ENCODE measurements around the gene PRRG2. TPM values are rescaled to one million over a fixed set of nuclear protein-coding genes. Genes with fewer than 3 reads are reported as not detected.
"Not testable (repeated sequence)": the region's sequence is repeated elsewhere in the genome, so short reads cannot be mapped to it uniquely, and the experiment has no call there.

The PRRG2 gene
- total RNA-seq, 1 donor from 2014 or later: 0.76 TPM

- no peak for DNase-seq (ENCODE audit: missing footprints)
- intact Hi-C loops (cut with DNase I): no loop called here
Observed at GRCh38 chr19:49626226-49626625, 45.1 kb downstream of the PRRG2 start.

GRCh38 chr19:49629659-49630058 lies 48.5 kb downstream of the PRRG2 start:
- intact Hi-C loops (cut with DNase I): no loop called here
- ATAC-seq: no peak

More at GRCh38 chr19:49626226-49626625, 45.1 kb downstream of the PRRG2 start:
- no peak for ATAC-seq

GRCh38 chr19:49631014-49631588 lies 50.0 kb downstream of the PRRG2 start:
- no peak for DNase-seq (ENCODE audit: missing footprints)
- intact Hi-C loops (cut with DNase I): no loop called here
- no peak for ATAC-seq

More at GRCh38 chr19:49629659-49630058, 48.5 kb downstream of the PRRG2 start:
- no peak for DNase-seq (ENCODE audit: missing footprints)

GRCh38 chr19:49631610-49632192 lies 50.6 kb downstream of the PRRG2 start:
- intact Hi-C loops (cut with DNase I): no loop called here
- DNase-seq (ENCODE audit: missing footprints): no peak
- ATAC-seq: no peak

GRCh38 chr19:49632576-49632975 lies 51.5 kb downstream of the PRRG2 start:
- ATAC-seq (no peak), DNase-seq (ENCODE audit: missing footprints) (no peak)
- intact Hi-C loops (cut with DNase I): no loop called here

GRCh38 chr19:49633273-49633672 lies 52.2 kb downstream of the PRRG2 start:
- DNase-seq (ENCODE audit: missing footprints); ATAC-seq; intact Hi-C loops (cut with DNase I): not testable (repeated sequence)

- intact Hi-C loops (cut with DNase I): no loop called here
- ATAC-seq (no peak), DNase-seq (ENCODE audit: missing footprints) (no peak)
Observed at GRCh38 chr19:49635530-49636232, 54.6 kb downstream of the PRRG2 start.

- intact Hi-C loops (cut with DNase I): no loop called here
- no peak for ATAC-seq
- DNase-seq (ENCODE audit: missing footprints): no peak
Observed at GRCh38 chr19:49636233-49636932, 55.3 kb downstream of the PRRG2 start.

- DNase-seq (ENCODE audit: missing footprints): peak; percentile 94
- ATAC-seq: peak; percentile 13
- intact Hi-C loops (cut with DNase I): no loop called here
Observed at GRCh38 chr19:49637821-49638738, 57.0 kb downstream of the PRRG2 start.

GRCh38 chr19:49639401-49640112 lies 58.4 kb downstream of the PRRG2 start:
- no peak for DNase-seq (ENCODE audit: missing footprints)
- intact Hi-C loops (cut with DNase I): loop anchor here (2.0 to 5.0 kb wide), 3 partner anchors 37 to 187 kb away; partner anchors contain the start of genes ALDH16A1, PIH1D1, PRMT1 and PRR12
- ATAC-seq: no peak

GRCh38 chr19:49640113-49640898 lies 59.2 kb downstream of the PRRG2 start, which contains the start of gene RRAS:
RRAS (minus strand) TSS chr19:49640143; CDS start chr19:49640098, 45 bp downstream.
- intact Hi-C loops (cut with DNase I): loop anchor here (2.0 to 5.0 kb wide), 3 partner anchors 36 to 188 kb away; partner anchors contain the start of genes ALDH16A1, PIH1D1, PRMT1 and PRR12
- ATAC-seq: peak; percentile 79
- DNase-seq (ENCODE audit: missing footprints): peak; percentile 100

Other genes with a start within 250 kb of the PRRG2 start
- gene CD37, start 245.9 kb upstream of the PRRG2 start, total RNA-seq: 9.1 TPM
- gene TEAD2, start 218.9 kb upstream of the PRRG2 start, total RNA-seq: 63.6 TPM
- gene DKKL1, start 217.4 kb upstream of the PRRG2 start, total RNA-seq: not detected
- not detected for gene KASH5, start 193.1 kb upstream of the PRRG2 start, total RNA-seq
- gene PTH2, start 157.9 kb upstream of the PRRG2 start, total RNA-seq: not detected
- not detected for gene GFY, start 155.9 kb upstream of the PRRG2 start, total RNA-seq
- 1.8 TPM for gene SLC17A7, start 139.8 kb upstream of the PRRG2 start, total RNA-seq
- gene PIH1D1, start 129.5 kb upstream of the PRRG2 start, total RNA-seq: 32.4 TPM
- 12.7 TPM for gene ALDH16A1, start 128.1 kb upstream of the PRRG2 start, total RNA-seq
- 4.7 TPM for gene FLT3LG, start 107.1 kb upstream of the PRRG2 start, total RNA-seq
- gene RPL13A, start 93.7 kb upstream of the PRRG2 start, total RNA-seq: 1,486 TPM
- gene RPS11, start 84.9 kb upstream of the PRRG2 start, total RNA-seq: 1,100 TPM
- gene FCGRT, start 68.7 kb upstream of the PRRG2 start, total RNA-seq: 105 TPM
- 7.4 TPM for gene RCN3, start 53.3 kb upstream of the PRRG2 start, total RNA-seq
- gene NOSIP, start 760 bp upstream of the PRRG2 start, total RNA-seq: 49.6 TPM
- gene PRR12, start 9.9 kb downstream of the PRRG2 start, total RNA-seq: 14.5 TPM
- gene RRAS, start 58.8 kb downstream of the PRRG2 start, total RNA-seq: 120 TPM
- gene SCAF1, start 60.9 kb downstream of the PRRG2 start, total RNA-seq: 42.5 TPM
- 36.4 TPM for gene IRF3, start 84.5 kb downstream of the PRRG2 start, total RNA-seq
- 10.6 TPM for gene BCL2L12, start 84.6 kb downstream of the PRRG2 start, total RNA-seq
- gene PRMT1, start 96.0 kb downstream of the PRRG2 start, total RNA-seq: 122 TPM
- 0.84 TPM for gene ADM5, start 108.3 kb downstream of the PRRG2 start, total RNA-seq
- gene CPT1C, start 109.8 kb downstream of the PRRG2 start, total RNA-seq: 2.9 TPM
- gene TSKS, start 182.0 kb downstream of the PRRG2 start, total RNA-seq: 0.57 TPM
- gene AP2A1, start 185.7 kb downstream of the PRRG2 start, total RNA-seq: 76.4 TPM
- 21.0 TPM for gene FUZ, start 232.0 kb downstream of the PRRG2 start, total RNA-seq
- gene MED25, start 237.0 kb downstream of the PRRG2 start, total RNA-seq: 70.4 TPM